Peyer's patch (tissue), 4 donors: ENCODE measurements around the gene CRYBG3. TPM values are rescaled to one million over a fixed set of nuclear protein-coding genes. Genes with fewer than 3 reads are reported as not detected.

ENCODE experiments used
- DNase-seq, 3 donors: peaks; one replicate each; pipeline ENCODE4 v3.0.0-alpha.2; 2017 to 2019
- H3K27ac ChIP-seq, 4 donors: fragments of 200-600 bp; sonication (generic); one replicate each; pipeline ENCODE4 v1.5.1; 2016 to 2019
- H3K27me3 ChIP-seq, 2 donors: fragments of 200-600 bp; sonication (generic); one replicate each; pipeline ENCODE4 v1.5.1; 2019
- H3K36me3 ChIP-seq, 3 donors: fragments of 200-600 bp; sonication (generic); one replicate each; pipeline ENCODE4 v1.5.1; 2016 to 2019
- H3K4me1 ChIP-seq, 4 donors: fragments of 200-600 bp; sonication (generic); one replicate each; pipeline ENCODE4 v1.5.1; 2016 to 2019
- H3K4me3 ChIP-seq, 4 donors: fragments of 200-600 bp; sonication (generic); 1 replicate in 3 of 4; 2 replicates in 1 of 4; pipeline ENCODE4 v1.5.1; 2016 to 2019; ENCODE audit warnings: mild to moderate bottlenecking in 1 of 4
- H3K9me3 ChIP-seq, 4 donors: fragments of 200-600 bp; sonication (generic); one replicate each; pipeline ENCODE4 v1.5.1; 2016 to 2019; ENCODE audit warnings: mild to moderate bottlenecking in 1 of 4
- CTCF ChIP-seq, 6 experiments: fragments of 450-650 bp in 4 of 6; fragments of 200-600 bp in 2 of 6; sonication (generic) in 1 of 6; IDR thresholded peaks; one replicate each; pipeline ENCODE4 v1.5.1; 2017 to 2019; ENCODE audit warnings: antibody characterized with exemption in 6 of 6, mild to moderate bottlenecking in 3 of 6, moderate library complexity in 1 of 6
- POLR2A ChIP-seq, 2 donors: fragments of 450-650 bp; IDR thresholded peaks; one replicate each; pipeline ENCODE4 v1.5.1; 2017; ENCODE audit warnings: antibody characterized with exemption in 2 of 2, mild to moderate bottlenecking in 2 of 2, moderate library complexity in 2 of 2
- total RNA-seq, 4 donors: library from RNA; depleted of rRNA; stranded (reverse); fragments of >200 nt; gene quantifications; one replicate each; pipeline ENCODE4 v1.1.0, GENCODE V29; 2016

CRYBG3 gene
- total RNA-seq, 4 donors from 2014 or later, result 11.4 to 47.0 (median 16.9) TPM

- peak; percentile 72 to 87 (median 84) for DNase-seq
- Histone ChIP-seq H3K4me1 (peaks cover 0 to 12% (median 0%) of the 10 kb centered on the region in 4 donors), H3K9me3 (no peaks in the 10 kb centered on the region), H3K27me3 (no peaks in the 10 kb centered on the region), H3K36me3 (no peaks in the 10 kb centered on the region), H3K27ac (peak within 1 kb of the TSS; percentile 78 to 92 (median 84)), H3K4me3 (peak within 1 kb of the TSS; percentile 81 to 92 (median 88))
- TF ChIP-seq CTCF (IDR thresholded peaks at IDR 0.05), result peak in 1 of 6 experiments; percentile 23
- peak in 1 of 2 donors; percentile 18 for TF ChIP-seq POLR2A (IDR thresholded peaks at IDR 0.05)
Observed at GRCh38 chr3:97971679-97972567, 150.1 kb downstream of the CRYBG3 start, which contains the start of gene RIOX2. TSS of gene RIOX2 (minus strand) at chr3:97972431. CDS start at chr3:97967593, 4,838 bp downstream.

- Histone ChIP-seq H3K4me1 (peaks cover 0 to 12% (median 0%) of the 10 kb centered on the region in 4 donors), H3K9me3 (no peaks in the 10 kb centered on the region), H3K4me3 (peak overlapping the region in 3 of 4 donors; percentile 81 to 92 (median 86)), H3K27me3 (no peaks in the 10 kb centered on the region), H3K36me3 (no peaks in the 10 kb centered on the region), H3K27ac (peak overlapping the region in 2 of 4 donors; percentile 21 to 84)
- DNase-seq, result no peak
- TF ChIP-seq CTCF (IDR thresholded peaks at IDR 0.05) (no peak), POLR2A (IDR thresholded peaks at IDR 0.05) (no peak)
Observed at GRCh38 chr3:97972976-97973375, 151.2 kb downstream of the CRYBG3 start.

GRCh38 chr3:97974996-97975395 lies 153.2 kb downstream of the CRYBG3 start:
- no peaks in the 10 kb centered on the region for H3K9me3 ChIP-seq

GRCh38 chr3:97975466-97975865 lies 153.7 kb downstream of the CRYBG3 start:
- TF ChIP-seq CTCF (IDR thresholded peaks at IDR 0.05) (no peak), POLR2A (IDR thresholded peaks at IDR 0.05) (no peak)
- DNase-seq, result no peak
- Histone ChIP-seq H3K9me3 (no peaks in the 10 kb centered on the region), H3K27ac (no peak overlapping the region), H3K4me3 (no peak overlapping the region), H3K27me3 (no peaks in the 10 kb centered on the region), H3K4me1 (peaks cover 0 to 12% (median 0%) of the 10 kb centered on the region in 4 donors), H3K36me3 (no peaks in the 10 kb centered on the region)

More at GRCh38 chr3:97974996-97975395, 153.2 kb downstream of the CRYBG3 start:
- Histone ChIP-seq H3K27me3 (no peaks in the 10 kb centered on the region), H3K4me1 (peaks cover 0 to 12% (median 0%) of the 10 kb centered on the region in 4 donors), H3K4me3 (no peak overlapping the region), H3K36me3 (no peaks in the 10 kb centered on the region), H3K27ac (no peak overlapping the region)
- TF ChIP-seq CTCF (IDR thresholded peaks at IDR 0.05) (no peak), POLR2A (IDR thresholded peaks at IDR 0.05) (no peak)
- DNase-seq, result no peak

GRCh38 chr3:97979610-97980009 lies 157.8 kb downstream of the CRYBG3 start:
- Histone ChIP-seq H3K27ac (no peak overlapping the region), H3K36me3 (no peaks in the 10 kb centered on the region), H3K27me3 (no peaks in the 10 kb centered on the region), H3K9me3 (no peaks in the 10 kb centered on the region), H3K4me3 (no peak overlapping the region), H3K4me1 (no peaks in the 10 kb centered on the region)
- no peak for DNase-seq
- TF ChIP-seq CTCF (IDR thresholded peaks at IDR 0.05) (no peak), POLR2A (IDR thresholded peaks at IDR 0.05) (no peak)
